ENCODE measurements around the gene SCRG1. TPM values are rescaled to one million over a fixed set of nuclear protein-coding genes. Genes with fewer than 3 reads are reported as not detected.

The SCRG1 gene
- polyA plus RNA-seq, 1 donor = 1.7 TPM

- no peak for DNase-seq (ENCODE audit: low read depth)
These were observed 36.2 kb downstream of the SCRG1 start for GRCh38 chr4:173362666-173363065.

GRCh38 chr4:173360587-173361221 lies 38.2 kb downstream of the SCRG1 start:
- no peak for DNase-seq (ENCODE audit: low read depth)

- DNase-seq (ENCODE audit: low read depth) = no peak
These were observed 41.0 kb downstream of the SCRG1 start for GRCh38 chr4:173357939-173358338.

GRCh38 chr4:173347467-173347866 lies 51.4 kb downstream of the SCRG1 start:
- DNase-seq (ENCODE audit: low read depth) = no peak

- DNase-seq (ENCODE audit: low read depth) = no peak
These were observed 52.8 kb downstream of the SCRG1 start for GRCh38 chr4:173346074-173346473.

- DNase-seq (ENCODE audit: low read depth) = no peak
These were observed 53.3 kb downstream of the SCRG1 start for GRCh38 chr4:173345648-173346047.

GRCh38 chr4:173343832-173344397 lies 55.0 kb downstream of the SCRG1 start:
- DNase-seq (ENCODE audit: low read depth) = no peak

- no peak for DNase-seq (ENCODE audit: low read depth)
These were observed 61.5 kb downstream of the SCRG1 start for GRCh38 chr4:173337463-173337862.

- DNase-seq (ENCODE audit: low read depth) = no peak
These were observed 63.8 kb downstream of the SCRG1 start for GRCh38 chr4:173334891-173335752.

Other genes with a start within 250 kb of the SCRG1 start
- 33.8 TPM for gene GALNT7, start 230.3 kb downstream of the SCRG1 start, polyA plus RNA-seq (ENCODE audit: insufficient read length)
- gene HMGB2, start 64.8 kb downstream of the SCRG1 start, polyA plus RNA-seq (ENCODE audit: insufficient read length) = 110 TPM
- 7.8 TPM for gene SAP30, start 28.2 kb downstream of the SCRG1 start, polyA plus RNA-seq (ENCODE audit: insufficient read length)
- 0.10 TPM for gene HAND2, start 131.1 kb upstream of the SCRG1 start, polyA plus RNA-seq (ENCODE audit: insufficient read length)